Fibroblast of the conjunctiva (primary cell): ENCODE data around the gene ATG5.
"Not testable (repeated sequence)": the region's sequence is repeated elsewhere in the genome, so short reads cannot be mapped to it uniquely, and the experiment has no call there.

Experiments
- DNase-seq: peaks from one replicate; pipeline ENCODE4 v3.0.0-alpha.2; 2010; ENCODE audit warnings: low read depth

ATG5 gene

GRCh38 chr6:106309766-106310373, 15.7 kb downstream of the ATG5 start:
- DNase-seq, result no peak

GRCh38 chr6:106308985-106309384, 16.6 kb downstream of the ATG5 start:
- DNase-seq, result no peak

GRCh38 chr6:106305740-106306139, 19.8 kb downstream of the ATG5 start:
- DNase-seq, result no peak

- DNase-seq, result peak; percentile 49
Measured at GRCh38 chr6:106300944-106301343, 24.6 kb downstream of the ATG5 start.

- DNase-seq, result no peak
Measured at GRCh38 chr6:106300020-106300780, 25.4 kb downstream of the ATG5 start.

GRCh38 chr6:106293116-106293515, 32.4 kb downstream of the ATG5 start:
- DNase-seq, result no peak

- DNase-seq, result no peak
Measured at GRCh38 chr6:106290954-106291353, 34.6 kb downstream of the ATG5 start.

- no peak for DNase-seq
Measured at GRCh38 chr6:106290032-106290431, 35.5 kb downstream of the ATG5 start.

GRCh38 chr6:106287215-106287614, 38.3 kb downstream of the ATG5 start:
- no peak for DNase-seq

- no peak for DNase-seq
Measured at GRCh38 chr6:106286746-106287145, 38.8 kb downstream of the ATG5 start.

GRCh38 chr6:106283481-106283880, 42.1 kb downstream of the ATG5 start:
- no peak for DNase-seq

GRCh38 chr6:106281661-106282060, 43.9 kb downstream of the ATG5 start:
- no peak for DNase-seq

GRCh38 chr6:106281088-106281487, 44.5 kb downstream of the ATG5 start:
- DNase-seq, result no peak

GRCh38 chr6:106279179-106279578, 46.4 kb downstream of the ATG5 start:
- DNase-seq, result no peak

- DNase-seq, result no peak
Measured at GRCh38 chr6:106275692-106276091, 49.9 kb downstream of the ATG5 start.

- DNase-seq, result no peak
Measured at GRCh38 chr6:106273087-106273486, 52.5 kb downstream of the ATG5 start.

- no peak for DNase-seq
Measured at GRCh38 chr6:106272287-106272686, 53.3 kb downstream of the ATG5 start.

GRCh38 chr6:106270414-106270813, 55.1 kb downstream of the ATG5 start:
- DNase-seq, result no peak

- DNase-seq, result not testable (repeated sequence)
Measured at GRCh38 chr6:106269268-106269919, 56.2 kb downstream of the ATG5 start.

- DNase-seq, result not testable (repeated sequence)
Measured at GRCh38 chr6:106268500-106268899, 57.1 kb downstream of the ATG5 start.

- DNase-seq, result not testable (repeated sequence)
Measured at GRCh38 chr6:106264433-106264832, 61.1 kb downstream of the ATG5 start.

GRCh38 chr6:106259748-106260147, 65.8 kb downstream of the ATG5 start:
- not testable (repeated sequence) for DNase-seq

- no peak for DNase-seq
Measured at GRCh38 chr6:106258726-106259125, 66.8 kb downstream of the ATG5 start.
